BLaER1 treated with 17β-estradiol and CSF1 and Interleukin-3, amounts not matched to agents 10 nM and 100 nM (cell line): ENCODE data around the gene HAUS5.

Experiments
- H3K27ac ChIP-seq, 11 experiments: shearing (Covaris generic); formaldehyde crosslinking; 2 replicates each; pipeline ENCODE4 v1.8.1; 2022
- H3K27me3 ChIP-seq, 11 experiments: shearing (Covaris generic); formaldehyde crosslinking; 2 replicates each; pipeline ENCODE4 v1.8.1; 2022
- H3K36me3 ChIP-seq, 11 experiments: shearing (Covaris generic); formaldehyde crosslinking; 2 replicates each; pipeline ENCODE4 v1.8.1; 2022
- H3K4me1 ChIP-seq, 10 experiments: shearing (Covaris generic); formaldehyde crosslinking; 2 replicates each; pipeline ENCODE4 v1.8.1; 2022
- H3K4me2 ChIP-seq, 11 experiments: shearing (Covaris generic); formaldehyde crosslinking; 2 replicates each; pipeline ENCODE4 v1.8.1; 2022
- H3K4me3 ChIP-seq, 10 experiments: shearing (Covaris generic); formaldehyde crosslinking; 2 replicates each; pipeline ENCODE4 v1.8.1; 2022
- H3K9ac ChIP-seq, 11 experiments: shearing (Covaris generic); formaldehyde crosslinking; 2 replicates each; pipeline ENCODE4 v1.8.1; 2022
- H3K9me3 ChIP-seq, 11 experiments: shearing (Covaris generic); formaldehyde crosslinking; replicated peaks in 1 of 11; 2 replicates each; pipeline ENCODE4 v1.8.1; 2022
- H4K20me1 ChIP-seq, 11 experiments: shearing (Covaris generic); formaldehyde crosslinking; 2 replicates each; pipeline ENCODE4 v1.8.1; 2022
- Cebpa-rat ChIP-seq, 11 experiments: shearing (Covaris generic); IDR thresholded peaks; 2 replicates each; pipeline ENCODE4 v1.8.1; 2022

Gene HAUS5

DNA sequence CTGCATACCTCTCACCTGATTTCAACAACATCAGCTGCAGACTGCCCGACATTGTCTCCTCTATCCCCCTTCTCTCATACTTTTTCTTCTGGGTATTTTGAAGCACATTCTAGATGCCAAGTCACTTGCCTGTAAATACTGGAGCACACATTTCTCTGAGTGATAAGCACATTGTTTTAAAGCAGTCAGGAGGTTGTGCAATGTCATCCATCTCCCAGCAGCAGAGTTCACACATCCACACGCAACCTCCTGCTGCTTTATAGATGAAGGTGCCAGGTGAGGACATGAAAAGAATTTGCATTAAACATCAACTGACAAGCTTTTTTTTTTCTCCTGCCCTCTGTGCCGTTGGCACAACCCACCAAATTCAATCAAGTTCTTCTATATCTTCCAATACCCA, 59.3 kb downstream of the HAUS5 start:
- Histone ChIP-seq H3K9me3 (no peaks in the 10 kb centered on the region), H3K27me3 (peaks cover 20 to 33% (median 25%) of the 10 kb centered on the region in 11 experiments), H3K36me3 (no peaks in the 10 kb centered on the region), H4K20me1 (no peaks in the 10 kb centered on the region; a peak in 1 of 22 replicates), H3K9ac (no peak overlapping the region), H3K4me2 (no peak overlapping the region), H3K4me1 (peaks cover 0 to 7% (median 3%) of the 10 kb centered on the region in 10 experiments; a peak in 3 of 20 replicates), H3K4me3 (no peak overlapping the region), H3K27ac (no peak overlapping the region)
- 0 out of 22 replicates have a peak, but pooled peaks of 1 of the 11 experiments have one; percentile 9 for TF ChIP-seq Cebpa-rat (IDR thresholded peaks at IDR 0.05)

DNA sequence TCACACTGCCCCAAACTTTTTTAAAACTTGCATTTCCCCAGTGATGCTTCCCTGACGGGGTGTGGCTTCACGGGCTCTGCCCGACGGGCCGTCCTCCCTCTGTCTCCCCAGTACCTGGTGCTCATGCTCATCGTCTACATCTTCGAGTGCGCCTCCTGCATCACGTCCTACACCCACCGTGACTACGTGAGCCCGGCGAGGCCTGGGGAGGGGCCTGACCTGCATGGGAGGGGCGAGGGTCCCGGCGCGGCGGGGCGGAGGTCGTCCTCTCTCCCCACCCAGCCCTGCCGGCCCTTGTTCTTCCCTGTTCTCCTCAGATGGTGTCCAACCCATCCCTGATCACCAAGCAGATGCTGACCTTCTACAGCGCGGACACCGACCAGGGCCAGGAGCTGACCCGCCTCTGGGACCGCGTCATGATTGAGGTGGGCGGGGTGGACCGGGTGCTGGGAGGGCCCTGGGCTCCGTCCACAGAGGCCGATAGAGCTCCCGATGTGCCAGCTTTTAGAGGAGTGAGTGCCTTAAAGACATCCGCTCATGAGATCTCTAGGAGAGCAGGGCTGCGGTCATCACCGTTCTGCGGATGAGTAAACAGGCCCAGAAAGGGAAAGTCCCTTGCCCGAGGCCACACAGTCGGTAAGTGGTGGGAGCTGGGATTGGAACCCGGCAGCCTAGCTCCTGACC, 60.7 kb downstream of the HAUS5 start:
- TF ChIP-seq Cebpa-rat (IDR thresholded peaks at IDR 0.05) = no peak
- no peak overlapping the region for H3K27ac ChIP-seq
- H3K36me3 ChIP-seq = no peaks in the 10 kb centered on the region
- H3K9me3 ChIP-seq = no peaks in the 10 kb centered on the region
- H3K27me3 ChIP-seq = peaks cover 20 to 33% (median 25%) of the 10 kb centered on the region in 11 experiments
- peak overlapping the region in 5 of 11 experiments; percentile 20 to 48 (median 34); a peak in 10 of 22 replicates for H3K4me2 ChIP-seq
- no peak overlapping the region for H3K9ac ChIP-seq
- H3K4me3 ChIP-seq = no peak overlapping the region
- H3K4me1 ChIP-seq = peaks cover 0 to 7% (median 3%) of the 10 kb centered on the region in 10 experiments; a peak in 3 of 20 replicates
- H4K20me1 ChIP-seq = no peaks in the 10 kb centered on the region; a peak in 1 of 22 replicates
